ENCODE results near the gene HAPLN3.

The HAPLN3 gene

GRCh38 chr15:88908123-88908522, 12.8 kb upstream of the HAPLN3 start:
- Histone ChIP-seq H3K9ac (ENCODE audit: low read length) (no peak overlapping the region), H3K4me3 (ENCODE audit: low read length) (no peak overlapping the region), H3K27me3 (ENCODE audit: control insufficient read depth, insufficient read depth, low read length) (no peaks in the 10 kb centered on the region), H3K36me3 (ENCODE audit: control insufficient read depth, insufficient read depth, low read length) (no peaks in the 10 kb centered on the region), H3K4me1 (ENCODE audit: control insufficient read depth, insufficient read depth, low read length) (no peaks in the 10 kb centered on the region), H3K27ac (ENCODE audit: low read depth, low read length) (no peak overlapping the region)

- Histone ChIP-seq H3K4me3 (ENCODE audit: low read length) (no peak overlapping the region), H3K27me3 (ENCODE audit: control insufficient read depth, insufficient read depth, low read length) (no peaks in the 10 kb centered on the region), H3K36me3 (ENCODE audit: control insufficient read depth, insufficient read depth, low read length) (no peaks in the 10 kb centered on the region), H3K9ac (ENCODE audit: low read length) (no peak overlapping the region), H3K27ac (ENCODE audit: low read depth, low read length) (no peak overlapping the region), H3K4me1 (ENCODE audit: control insufficient read depth, insufficient read depth, low read length) (no peaks in the 10 kb centered on the region)
These were observed 11.8 kb upstream of the HAPLN3 start for GRCh38 chr15:88907111-88907510.

- Histone ChIP-seq H3K27me3 (ENCODE audit: control insufficient read depth, insufficient read depth, low read length) (no peaks in the 10 kb centered on the region), H3K4me1 (ENCODE audit: control insufficient read depth, insufficient read depth, low read length) (no peaks in the 10 kb centered on the region), H3K36me3 (ENCODE audit: control insufficient read depth, insufficient read depth, low read length) (no peaks in the 10 kb centered on the region), H3K4me3 (ENCODE audit: low read length) (no peak overlapping the region), H3K9ac (ENCODE audit: low read length) (no peak overlapping the region), H3K27ac (ENCODE audit: low read depth, low read length) (no peak overlapping the region)
These were observed 11.2 kb upstream of the HAPLN3 start for GRCh38 chr15:88906551-88906950.

GRCh38 chr15:88906130-88906529, 10.8 kb upstream of the HAPLN3 start:
- Histone ChIP-seq H3K4me1 (ENCODE audit: control insufficient read depth, insufficient read depth, low read length) (no peaks in the 10 kb centered on the region), H3K9ac (ENCODE audit: low read length) (no peak overlapping the region), H3K4me3 (ENCODE audit: low read length) (no peak overlapping the region), H3K27me3 (ENCODE audit: control insufficient read depth, insufficient read depth, low read length) (no peaks in the 10 kb centered on the region), H3K36me3 (ENCODE audit: control insufficient read depth, insufficient read depth, low read length) (no peaks in the 10 kb centered on the region), H3K27ac (ENCODE audit: low read depth, low read length) (no peak overlapping the region)

GRCh38 chr15:88905576-88905975, 10.2 kb upstream of the HAPLN3 start:
- Histone ChIP-seq H3K27ac (ENCODE audit: low read depth, low read length) (no peak overlapping the region), H3K4me3 (ENCODE audit: low read length) (no peak overlapping the region), H3K27me3 (ENCODE audit: control insufficient read depth, insufficient read depth, low read length) (no peaks in the 10 kb centered on the region), H3K9ac (ENCODE audit: low read length) (no peak overlapping the region), H3K36me3 (ENCODE audit: control insufficient read depth, insufficient read depth, low read length) (no peaks in the 10 kb centered on the region), H3K4me1 (ENCODE audit: control insufficient read depth, insufficient read depth, low read length) (no peaks in the 10 kb centered on the region)

GRCh38 chr15:88904624-88905327, 9.4 kb upstream of the HAPLN3 start:
- Histone ChIP-seq H3K27ac (ENCODE audit: low read depth, low read length) (no peak overlapping the region), H3K36me3 (ENCODE audit: control insufficient read depth, insufficient read depth, low read length) (no peaks in the 10 kb centered on the region), H3K9ac (ENCODE audit: low read length) (no peak overlapping the region), H3K4me1 (ENCODE audit: control insufficient read depth, insufficient read depth, low read length) (no peaks in the 10 kb centered on the region), H3K27me3 (ENCODE audit: control insufficient read depth, insufficient read depth, low read length) (no peaks in the 10 kb centered on the region), H3K4me3 (ENCODE audit: low read length) (no peak overlapping the region)

GRCh38 chr15:88904257-88904623, 8.9 kb upstream of the HAPLN3 start:
- Histone ChIP-seq H3K27ac (ENCODE audit: low read depth, low read length) (no peak overlapping the region), H3K4me1 (ENCODE audit: control insufficient read depth, insufficient read depth, low read length) (no peaks in the 10 kb centered on the region), H3K9ac (ENCODE audit: low read length) (no peak overlapping the region), H3K27me3 (ENCODE audit: control insufficient read depth, insufficient read depth, low read length) (no peaks in the 10 kb centered on the region), H3K36me3 (ENCODE audit: control insufficient read depth, insufficient read depth, low read length) (no peaks in the 10 kb centered on the region), H3K4me3 (ENCODE audit: low read length) (no peak overlapping the region)

GRCh38 chr15:88902846-88903245, 7.5 kb upstream of the HAPLN3 start:
- peaks cover under 1% of the 10 kb centered on the region for H3K4me1 ChIP-seq (ENCODE audit: control insufficient read depth, insufficient read depth, low read length)
- no peak overlapping the region for H3K27ac ChIP-seq (ENCODE audit: low read depth, low read length)
- H3K27me3 ChIP-seq (ENCODE audit: control insufficient read depth, insufficient read depth, low read length), result no peaks in the 10 kb centered on the region
- H3K9ac ChIP-seq (ENCODE audit: low read length), result no peak overlapping the region
- H3K36me3 ChIP-seq (ENCODE audit: control insufficient read depth, insufficient read depth, low read length), result no peaks in the 10 kb centered on the region
- H3K4me3 ChIP-seq (ENCODE audit: low read length), result no peak overlapping the region

- Histone ChIP-seq H3K4me3 (ENCODE audit: low read length) (no peak overlapping the region), H3K27me3 (ENCODE audit: control insufficient read depth, insufficient read depth, low read length) (no peaks in the 10 kb centered on the region), H3K4me1 (ENCODE audit: control insufficient read depth, insufficient read depth, low read length) (peaks cover 4% of the 10 kb centered on the region), H3K27ac (ENCODE audit: low read depth, low read length) (no peak overlapping the region), H3K9ac (ENCODE audit: low read length) (no peak overlapping the region), H3K36me3 (ENCODE audit: control insufficient read depth, insufficient read depth, low read length) (no peaks in the 10 kb centered on the region)
These were observed 7.0 kb upstream of the HAPLN3 start for GRCh38 chr15:88902221-88902835.

GRCh38 chr15:88901508-88902220, 6.3 kb upstream of the HAPLN3 start:
- Histone ChIP-seq H3K9ac (ENCODE audit: low read length) (no peak overlapping the region), H3K4me1 (ENCODE audit: control insufficient read depth, insufficient read depth, low read length) (peaks cover 9% of the 10 kb centered on the region), H3K27ac (ENCODE audit: low read depth, low read length) (no peak overlapping the region), H3K4me3 (ENCODE audit: low read length) (no peak overlapping the region), H3K36me3 (ENCODE audit: control insufficient read depth, insufficient read depth, low read length) (no peaks in the 10 kb centered on the region), H3K27me3 (ENCODE audit: control insufficient read depth, insufficient read depth, low read length) (no peaks in the 10 kb centered on the region)

GRCh38 chr15:88900982-88901418, 5.7 kb upstream of the HAPLN3 start:
- H3K4me1 ChIP-seq (ENCODE audit: control insufficient read depth, insufficient read depth, low read length), result peaks cover 9% of the 10 kb centered on the region
- no peaks in the 10 kb centered on the region for H3K27me3 ChIP-seq (ENCODE audit: control insufficient read depth, insufficient read depth, low read length)
- H3K36me3 ChIP-seq (ENCODE audit: control insufficient read depth, insufficient read depth, low read length), result no peaks in the 10 kb centered on the region
- H3K4me3 ChIP-seq (ENCODE audit: low read length), result no peak overlapping the region
- H3K9ac ChIP-seq (ENCODE audit: low read length), result no peak overlapping the region
- H3K27ac ChIP-seq (ENCODE audit: low read depth, low read length), result no peak overlapping the region

- Histone ChIP-seq H3K27me3 (ENCODE audit: control insufficient read depth, insufficient read depth, low read length) (no peaks in the 10 kb centered on the region), H3K9ac (ENCODE audit: low read length) (no peak overlapping the region), H3K27ac (ENCODE audit: low read depth, low read length) (no peak overlapping the region), H3K36me3 (ENCODE audit: control insufficient read depth, insufficient read depth, low read length) (no peaks in the 10 kb centered on the region), H3K4me3 (ENCODE audit: low read length) (no peak overlapping the region), H3K4me1 (ENCODE audit: control insufficient read depth, insufficient read depth, low read length) (peaks cover 9% of the 10 kb centered on the region)
These were observed 5.1 kb upstream of the HAPLN3 start for GRCh38 chr15:88900309-88900981.
